Measurements from ENCODE around the gene TMEM119. TPM values are rescaled to one million over a fixed set of nuclear protein-coding genes. Genes with fewer than 3 reads are reported as not detected.

The TMEM119 gene
- total and polyA plus RNA-seq, 2 of the 13 experiments (the other 11 are each of a cell fraction or from before 2014, with no cell fraction given), result not detected

GRCh38 chr12:108618079-108618952, 20.4 kb upstream of the TMEM119 start (continued):
- no peak for TF ChIP-seq GMEB2 (CRISPR knock-in tag; IDR thresholded peaks at IDR 0.05; ENCODE audit: low read depth)
- TF ChIP-seq ZBTB1 (CRISPR knock-in tag; IDR thresholded peaks at IDR 0.05; ENCODE audit: borderline replicate concordance), result no peak
- TF ChIP-seq ZNF20 (CRISPR knock-in tag; IDR thresholded peaks at IDR 0.05), result no peak
- TF ChIP-seq ZNF678 (CRISPR knock-in tag; IDR thresholded peaks at IDR 0.05), result no peak
- TF ChIP-seq SIN3B (IDR thresholded peaks at IDR 0.05; ENCODE audit: low read length), result no peak
- no peak for TF ChIP-seq PAXIP1 (CRISPR knock-in tag; conservative IDR thresholded peaks at IDR 0.05)
- no peak for TF ChIP-seq REL (CRISPR knock-in tag; conservative IDR thresholded peaks at IDR 0.05)
- TF ChIP-seq TBL1XR1 (IDR thresholded peaks at IDR 0.05; ENCODE audit: borderline replicate concordance, low read length, partially characterized antibody), result no peak
- no peak for TF ChIP-seq EHMT2 (IDR thresholded peaks at IDR 0.05; ENCODE audit: borderline replicate concordance, low read depth, low read length)
- peak; percentile 90 for TF ChIP-seq RAD21 (CRISPR knock-in tag; IDR thresholded peaks at IDR 0.05)
- TF ChIP-seq SMYD3 (CRISPR knock-in tag; IDR thresholded peaks at IDR 0.05), result no peak
- no peak for TF ChIP-seq FOXA1 (IDR thresholded peaks at IDR 0.05)
- no peak for TF ChIP-seq FOXA1 (CRISPR knock-in tag; IDR thresholded peaks at IDR 0.05)
- no peak for TF ChIP-seq CEBPG (CRISPR knock-in tag; IDR thresholded peaks at IDR 0.05)
- TF ChIP-seq ZFP37 (CRISPR knock-in tag; IDR thresholded peaks at IDR 0.05; ENCODE audit: borderline replicate concordance), result no peak
- TF ChIP-seq ATAD3A (CRISPR knock-in tag; IDR thresholded peaks at IDR 0.05), result no peak
- no peak for TF ChIP-seq THAP7 (CRISPR knock-in tag; IDR thresholded peaks at IDR 0.05)
- TF ChIP-seq, protein P1, sequence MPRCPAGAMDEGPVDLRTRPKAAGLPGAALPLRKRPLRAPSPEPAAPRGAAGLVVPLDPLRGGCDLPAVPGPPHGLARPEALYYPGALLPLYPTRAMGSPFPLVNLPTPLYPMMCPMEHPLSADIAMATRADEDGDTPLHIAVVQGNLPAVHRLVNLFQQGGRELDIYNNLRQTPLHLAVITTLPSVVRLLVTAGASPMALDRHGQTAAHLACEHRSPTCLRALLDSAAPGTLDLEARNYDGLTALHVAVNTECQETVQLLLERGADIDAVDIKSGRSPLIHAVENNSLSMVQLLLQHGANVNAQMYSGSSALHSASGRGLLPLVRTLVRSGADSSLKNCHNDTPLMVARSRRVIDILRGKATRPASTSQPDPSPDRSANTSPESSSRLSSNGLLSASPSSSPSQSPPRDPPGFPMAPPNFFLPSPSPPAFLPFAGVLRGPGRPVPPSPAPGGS (CRISPR knock-in tag; IDR thresholded peaks at IDR 0.05), result no peak
- no peak for TF ChIP-seq ATF7 (IDR thresholded peaks at IDR 0.05)
- no peak for TF ChIP-seq ATF7 (CRISPR knock-in tag; IDR thresholded peaks at IDR 0.05)
- TF ChIP-seq ZFP82 (CRISPR knock-in tag; IDR thresholded peaks at IDR 0.05; ENCODE audit: borderline replicate concordance), result no peak
- no peak for TF ChIP-seq ZNF850 (CRISPR knock-in tag; conservative IDR thresholded peaks at IDR 0.05)
- TF ChIP-seq ZNF614 (CRISPR knock-in tag; IDR thresholded peaks at IDR 0.05; ENCODE audit: borderline replicate concordance), result no peak
- TF ChIP-seq ERF (CRISPR knock-in tag; IDR thresholded peaks at IDR 0.05), result 0 out of 2 replicates have a peak, but pooled peaks have one; percentile 31
- no peak for TF ChIP-seq ZNF674 (CRISPR knock-in tag; IDR thresholded peaks at IDR 0.05; ENCODE audit: low read depth)
- TF ChIP-seq ADNP (CRISPR knock-in tag; IDR thresholded peaks at IDR 0.05), result no peak
